GM20000 (cell line): Measurements from ENCODE around the gene TANGO6.

Experiments
- DNase-seq: peaks from one replicate; pipeline ENCODE4 v3.0.0; 2012; ENCODE audit warnings: low spot score
- CTCF ChIP-seq: IDR thresholded peaks from 2 replicates; pipeline ENCODE4 v1.5.1; 2012; ENCODE audit warnings: mild to moderate bottlenecking, control low read depth; ENCODE audit errors: extremely low read depth, missing control alignments

TANGO6 gene

DNA sequence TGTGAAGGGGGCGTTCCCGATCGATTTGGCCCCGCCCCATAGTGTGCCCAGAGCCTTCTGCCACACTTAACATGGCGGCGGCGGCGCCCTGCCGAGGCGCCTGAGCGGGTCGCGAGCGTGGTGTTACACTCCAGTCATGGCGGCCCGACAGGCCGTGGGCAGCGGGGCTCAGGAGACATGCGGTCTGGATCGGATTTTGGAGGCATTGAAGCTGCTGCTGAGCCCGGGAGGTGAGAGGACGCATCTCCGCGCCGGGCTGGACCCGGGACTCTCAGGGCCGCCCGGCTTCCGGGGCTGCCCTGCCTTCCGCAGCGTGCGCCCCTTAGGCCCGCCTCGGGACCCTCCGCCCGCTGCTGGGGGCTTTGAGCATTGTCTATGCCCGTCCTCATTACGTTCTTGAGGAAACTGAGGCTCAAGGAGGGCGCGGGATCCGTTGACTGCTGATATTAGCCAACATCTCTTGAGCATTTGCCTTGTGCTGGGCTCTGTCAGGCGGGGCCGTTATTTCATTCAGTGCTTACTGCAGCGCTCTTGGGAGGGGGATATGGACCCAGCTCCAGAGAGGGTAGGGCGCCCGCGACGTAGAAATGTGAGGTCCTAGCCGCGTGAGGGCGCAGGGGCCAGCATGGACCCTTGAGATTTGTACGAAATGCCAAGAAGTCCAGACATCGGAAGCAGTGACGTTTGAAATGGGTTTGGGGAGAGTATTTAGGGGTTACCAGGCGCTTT is at the start of gene TANGO6:
Gene TANGO6, plus strand, starts transcription at position 50 of the 729 bp plus-strand sequence. Its CDS starts 87 bp downstream, at position 137.
- no peak for TF ChIP-seq CTCF
- peak; percentile 89 for DNase-seq

DNA sequence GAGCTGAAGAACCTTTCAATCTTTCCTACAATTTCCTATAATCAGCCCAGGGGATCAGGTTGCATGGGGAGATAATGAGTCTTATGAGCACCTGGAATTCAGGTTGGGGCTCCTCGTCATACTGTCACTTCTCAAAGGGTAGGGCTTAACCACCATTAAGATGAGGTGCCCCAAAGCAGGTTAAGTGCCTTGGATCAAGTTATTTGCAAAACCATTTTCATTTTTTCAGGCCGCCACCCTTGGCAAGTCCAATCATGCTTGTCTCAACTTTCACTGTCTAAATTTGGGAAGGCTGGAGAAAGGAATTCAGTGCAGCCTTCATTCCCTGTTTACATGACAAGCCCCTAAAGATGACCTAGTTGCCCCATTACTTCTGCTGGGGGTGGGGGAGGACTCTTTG is 44.9 kb upstream of the TANGO6 start:
- no peak for DNase-seq
- no peak for TF ChIP-seq CTCF

- TF ChIP-seq CTCF: peak; percentile 59
- peak; percentile 79 for DNase-seq
Observed at GRCh38 chr16:68800257-68800875, 43.0 kb upstream of the TANGO6 start.

DNA sequence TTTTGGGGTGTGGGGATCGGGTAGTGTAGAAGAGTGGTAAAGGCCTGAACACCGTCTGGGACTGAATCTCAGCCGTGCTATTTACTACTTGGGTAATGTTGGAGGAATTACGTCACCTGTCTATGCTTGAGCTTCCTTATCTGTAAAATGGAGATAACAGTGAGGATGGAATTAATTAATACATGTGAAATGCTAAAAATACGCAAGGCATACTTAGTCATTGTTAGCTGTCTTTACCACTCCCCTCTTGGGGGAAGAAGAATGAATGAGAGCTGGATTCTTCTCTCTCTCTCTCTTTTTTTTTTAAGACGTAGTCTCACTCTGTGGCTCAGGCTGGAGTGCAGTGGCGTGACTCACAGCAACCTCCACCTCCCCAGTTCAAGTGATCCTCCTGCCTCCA is 41.1 kb upstream of the TANGO6 start:
- no peak for DNase-seq
- no peak for TF ChIP-seq CTCF

GRCh38 chr16:68806422-68806821 is 36.9 kb upstream of the TANGO6 start:
- TF ChIP-seq CTCF: no peak
- no peak for DNase-seq

DNA sequence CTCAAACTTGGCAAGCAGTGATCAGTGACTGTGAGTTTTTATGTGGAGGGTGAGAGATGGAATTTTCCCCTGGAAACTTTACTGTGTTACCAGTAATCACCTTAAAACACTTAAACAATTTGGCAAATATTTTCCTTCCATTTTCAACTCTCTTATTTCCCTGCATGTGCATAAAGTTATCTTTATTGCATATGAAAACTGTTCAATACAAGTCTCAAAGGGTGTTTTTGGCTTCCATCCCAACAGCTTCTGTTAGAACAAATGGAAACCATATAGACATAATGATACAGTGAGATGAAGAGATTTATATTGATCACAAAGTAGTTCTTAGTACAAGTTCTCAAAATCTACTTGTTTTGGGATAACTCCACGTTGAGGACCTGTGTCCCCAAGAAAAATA is 36.4 kb upstream of the TANGO6 start:
- no peak for TF ChIP-seq CTCF
- DNase-seq: no peak

DNA sequence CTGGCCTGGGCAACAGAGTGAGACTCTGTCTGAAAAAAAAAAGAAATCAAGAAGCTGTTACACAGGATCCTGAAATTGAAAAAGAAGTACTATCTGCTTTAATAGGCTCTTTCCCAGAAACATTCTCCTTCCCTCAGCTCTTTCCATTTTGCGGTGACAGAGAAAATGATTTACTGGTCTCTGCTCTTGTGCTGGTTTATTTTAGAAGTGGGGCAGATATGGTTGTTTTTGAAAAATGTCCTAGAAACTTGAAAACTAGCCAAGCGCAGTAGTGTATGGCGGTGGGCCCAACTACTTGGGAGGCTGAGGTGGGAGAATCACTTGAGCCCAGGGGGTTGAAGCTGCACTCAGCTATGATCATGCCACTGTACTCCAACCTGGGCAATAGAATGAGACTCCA is 28.8 kb upstream of the TANGO6 start:
- DNase-seq: no peak
- no peak for TF ChIP-seq CTCF
